IPS DF 4.7 (cell line): Measurements from ENCODE around the gene UGT2B17.
"Not testable (repeated sequence)": the region's sequence is repeated elsewhere in the genome, so short reads cannot be mapped to it uniquely, and the experiment has no call there.

ENCODE experiments used
- DNase-seq: peaks from one replicate; pipeline ENCODE4 v3.0.0-alpha.2; 2013; ENCODE audit warnings: low spot score; ENCODE audit errors: extremely low read depth

UGT2B17 gene

DNA sequence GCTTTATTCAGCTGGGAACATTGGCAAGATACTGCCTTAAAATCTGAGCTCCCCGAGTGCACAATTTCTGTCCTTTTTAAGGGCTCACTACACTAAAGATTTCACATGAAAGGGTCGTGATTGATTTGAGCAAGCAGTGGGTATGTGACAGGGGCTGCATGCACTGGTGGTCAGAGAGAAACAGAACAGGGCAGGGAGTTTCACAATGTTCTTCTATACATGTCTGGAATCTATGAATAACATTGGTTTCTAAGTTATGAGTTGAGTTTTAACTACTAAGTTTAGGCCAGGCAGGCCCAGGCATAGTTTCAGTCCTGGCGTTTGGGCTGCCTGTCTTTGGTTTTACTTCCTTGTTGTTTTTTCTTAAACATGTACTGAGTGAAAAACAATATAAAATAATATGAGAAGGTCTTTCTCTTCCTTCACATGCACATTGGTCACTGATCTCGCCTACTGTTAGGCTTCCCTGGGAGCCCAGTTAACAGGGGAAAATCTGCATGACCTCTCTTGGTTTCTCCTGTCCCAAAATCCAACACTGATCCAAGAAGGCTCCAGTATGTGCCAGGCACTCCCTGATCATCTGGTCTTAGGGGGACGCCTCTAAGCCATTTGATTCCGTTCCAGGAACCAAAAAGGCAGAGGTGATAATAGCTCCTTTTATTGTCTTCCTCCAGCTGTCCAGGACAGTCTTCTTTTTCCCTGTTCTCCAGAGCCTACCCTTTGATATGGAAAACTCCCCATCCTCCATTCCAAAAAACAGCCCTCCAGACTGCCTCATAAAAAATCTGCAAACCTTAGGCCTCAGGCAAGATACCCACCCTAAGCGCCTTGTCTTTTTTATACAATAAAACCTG is at the start of gene UGT2B17:
UGT2B17 (minus strand) TSS at position 51 of the 854 bp plus-strand sequence. CDS start 7,838 bp downstream, outside the sequence.
- DNase-seq, result no peak

DNA sequence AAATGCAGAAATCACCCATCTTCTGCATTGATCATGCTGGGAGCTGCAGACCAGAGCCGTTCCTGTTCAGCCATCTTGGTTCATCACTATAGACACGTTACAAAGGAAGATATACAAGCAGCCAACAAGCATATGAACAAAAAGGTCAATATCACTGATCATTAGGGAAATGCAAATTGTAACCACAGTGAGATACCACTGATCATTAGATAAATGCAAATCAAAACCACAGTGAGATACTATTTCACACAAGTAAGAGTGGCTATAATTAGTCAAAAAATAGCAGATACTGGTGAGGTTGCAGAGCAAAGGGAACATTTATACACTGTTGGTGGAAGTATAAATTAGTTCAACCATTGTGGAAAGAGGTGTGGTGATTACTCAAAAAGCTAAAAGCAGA is 46.6 kb upstream of the UGT2B17 start:
- not testable (repeated sequence) for DNase-seq

DNA sequence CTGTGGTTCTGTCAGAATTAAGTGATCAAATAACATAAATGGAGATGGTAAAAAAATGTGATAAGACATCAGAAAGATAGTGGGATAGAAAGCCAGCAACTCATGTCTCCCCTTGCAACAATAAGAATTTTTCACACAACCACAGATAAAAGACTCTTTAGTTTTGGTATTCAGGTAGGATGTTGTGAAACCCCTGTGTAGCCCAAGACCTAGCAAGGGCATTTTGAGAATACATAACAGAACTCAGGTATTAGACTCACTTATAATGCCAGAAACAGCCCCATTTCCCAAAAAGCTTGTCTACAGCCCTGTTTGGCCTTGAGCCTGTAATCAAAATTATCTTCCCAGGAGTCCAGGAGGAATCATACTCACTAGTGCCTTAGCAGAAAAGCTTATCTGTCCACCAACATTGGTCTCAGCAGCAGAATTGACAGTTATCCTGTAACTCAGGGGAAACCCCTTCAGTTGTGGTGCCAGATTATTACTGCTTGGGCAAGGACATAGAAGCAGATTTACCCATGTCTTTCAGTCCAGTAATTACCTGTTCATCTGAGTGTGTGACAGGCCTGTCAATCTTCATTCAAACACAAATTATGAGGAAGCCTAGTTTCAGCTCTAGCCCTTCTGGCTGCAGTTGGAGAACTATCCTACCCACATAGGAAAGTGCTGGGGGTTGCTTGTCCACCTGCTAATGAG is 41.0 kb upstream of the UGT2B17 start:
- no peak for DNase-seq

DNA sequence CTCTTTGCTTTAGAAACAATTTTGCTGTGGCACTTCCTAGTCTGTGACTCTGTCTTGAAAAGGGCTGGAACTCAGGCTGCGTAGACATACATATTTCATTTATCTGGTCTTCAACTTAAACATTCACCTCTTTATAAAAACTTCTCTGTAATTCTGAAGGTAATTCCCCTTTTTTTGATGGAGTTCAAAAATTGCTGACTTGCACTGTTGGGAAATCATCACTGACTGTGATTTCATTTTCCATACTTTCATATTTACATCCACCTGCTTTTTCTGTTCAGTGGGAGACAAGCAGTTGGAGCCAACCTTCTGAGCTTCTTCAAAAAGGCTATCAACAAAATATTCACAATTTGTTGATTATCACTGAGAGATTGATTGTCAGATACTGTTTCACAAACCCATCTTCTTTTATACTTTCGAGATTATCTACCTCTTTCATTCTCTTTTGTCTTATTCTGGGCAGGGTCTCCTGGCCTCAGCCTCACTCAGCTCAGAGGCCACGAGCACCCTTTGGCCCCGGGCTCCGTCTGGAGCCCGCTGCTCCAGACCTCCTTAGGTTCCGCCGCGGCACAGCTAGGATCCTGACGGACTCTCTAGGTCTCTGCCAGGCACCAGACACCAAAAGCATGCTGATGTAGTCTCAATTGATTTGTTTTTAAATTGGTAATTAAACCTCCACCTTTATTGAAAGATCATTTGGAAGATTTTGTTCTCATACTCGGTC is 39.7 kb upstream of the UGT2B17 start:
- no peak for DNase-seq

DNA sequence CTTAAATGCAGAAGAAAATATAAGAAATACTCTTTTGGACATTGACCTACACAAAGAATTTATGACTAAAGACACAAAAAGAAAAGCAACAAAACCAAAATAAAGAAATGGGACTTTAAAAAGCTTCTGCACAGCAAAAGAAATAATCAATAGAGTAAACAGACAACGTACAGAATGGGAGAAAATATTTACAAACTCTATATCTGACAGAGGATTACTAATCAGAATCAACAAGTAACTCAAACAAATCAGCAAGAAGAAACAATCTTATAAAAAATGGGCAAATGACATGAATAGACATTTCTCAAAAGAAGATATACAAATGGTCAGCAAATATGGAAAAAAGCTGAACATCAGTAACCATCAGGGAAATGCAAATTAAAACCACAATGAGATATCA is 37.6 kb upstream of the UGT2B17 start:
- no peak for DNase-seq

DNA sequence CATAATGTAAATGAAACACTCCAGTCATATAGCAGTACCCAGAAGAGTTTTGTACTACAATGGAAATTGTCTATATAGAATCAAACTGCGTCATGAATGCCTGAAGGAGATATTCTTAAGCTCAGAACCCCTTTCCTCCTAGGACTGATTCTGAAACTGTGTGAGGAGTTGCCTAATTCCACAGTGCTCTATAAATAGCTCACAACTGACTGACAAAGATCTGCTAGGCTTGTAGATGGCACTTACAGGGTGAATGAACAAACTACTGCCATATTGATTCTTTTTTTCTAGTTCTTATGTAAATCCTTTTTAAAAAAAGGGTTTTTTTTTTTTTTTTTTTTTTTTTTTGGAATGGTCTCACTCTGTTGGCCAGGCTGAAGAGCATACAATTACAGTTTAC is 30.1 kb upstream of the UGT2B17 start:
- DNase-seq, result no peak

DNA sequence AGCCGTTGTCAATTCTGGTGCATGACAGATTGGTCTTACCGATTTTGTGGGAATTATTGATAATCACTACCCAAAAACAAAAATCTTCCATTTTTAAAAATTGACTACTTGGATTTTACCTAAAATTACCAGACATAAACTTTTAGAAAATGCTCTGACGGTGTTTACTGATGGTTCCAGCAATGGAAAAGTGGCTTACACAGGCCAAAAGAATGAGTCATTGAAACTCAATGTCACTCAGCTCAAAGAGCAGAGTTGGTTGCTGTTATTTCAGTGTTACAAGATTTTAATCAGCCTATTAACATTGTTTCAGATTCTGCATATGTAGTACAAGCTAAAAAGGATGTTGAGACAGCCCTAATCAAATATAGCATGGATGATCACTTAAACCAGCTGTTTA is 23.0 kb upstream of the UGT2B17 start:
- DNase-seq, result no peak

DNA sequence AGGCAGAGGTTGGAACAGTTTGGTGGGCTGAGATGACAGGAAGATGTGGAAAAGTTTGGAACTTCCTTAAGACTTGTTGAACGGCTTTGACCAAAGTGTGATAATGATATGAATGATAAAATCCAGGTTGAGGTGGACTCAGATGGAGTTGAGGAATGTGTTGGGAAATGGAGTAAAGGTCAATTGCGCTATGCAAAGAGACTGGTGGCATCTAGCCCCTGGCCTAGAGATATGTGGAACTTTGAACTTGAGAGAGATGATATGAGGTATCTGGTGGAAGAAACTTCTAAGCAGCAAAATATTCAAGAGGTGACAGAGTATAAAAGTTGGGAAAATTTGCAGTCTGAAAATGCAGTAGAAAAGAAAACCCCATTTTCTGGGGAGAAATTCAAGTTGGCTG is 21.4 kb upstream of the UGT2B17 start:
- no peak for DNase-seq

DNA sequence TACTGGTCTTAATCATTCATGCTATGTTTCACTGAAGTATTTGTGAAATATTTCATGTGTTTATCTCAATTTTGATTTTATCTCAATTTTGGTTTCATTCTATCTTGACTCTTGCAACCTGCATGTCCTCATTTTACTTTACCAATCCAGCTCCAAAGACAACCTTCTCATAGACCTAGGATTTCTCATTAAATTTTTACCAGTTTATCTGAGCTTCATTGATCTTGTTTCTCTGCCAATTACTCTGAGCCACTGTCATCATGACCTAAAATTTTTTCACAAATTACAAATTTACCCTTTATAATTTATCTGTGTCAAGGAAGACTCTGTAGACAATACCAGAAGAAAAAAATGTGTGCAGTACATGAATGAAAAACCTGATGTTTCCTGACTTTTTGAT is 18.6 kb upstream of the UGT2B17 start:
- no peak for DNase-seq

DNA sequence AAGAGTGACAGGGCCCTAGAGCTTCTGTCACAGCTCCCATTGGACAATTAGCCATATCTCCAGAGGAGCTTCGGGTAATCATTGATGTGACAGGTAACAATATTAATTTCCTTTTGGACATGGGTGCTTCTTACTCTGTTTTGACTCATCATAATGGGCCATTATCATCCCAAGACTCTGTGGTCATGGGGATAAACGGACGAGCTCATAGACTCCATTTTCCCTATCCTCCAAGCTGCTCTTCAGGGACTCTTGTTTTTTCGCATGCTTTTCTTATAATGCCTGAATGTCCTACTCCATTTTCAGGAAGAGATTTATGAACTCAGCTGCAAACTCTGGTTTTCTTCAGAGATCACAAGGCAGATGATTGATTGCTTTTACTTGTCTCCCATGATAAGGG is 17.0 kb upstream of the UGT2B17 start:
- no peak for DNase-seq

DNA sequence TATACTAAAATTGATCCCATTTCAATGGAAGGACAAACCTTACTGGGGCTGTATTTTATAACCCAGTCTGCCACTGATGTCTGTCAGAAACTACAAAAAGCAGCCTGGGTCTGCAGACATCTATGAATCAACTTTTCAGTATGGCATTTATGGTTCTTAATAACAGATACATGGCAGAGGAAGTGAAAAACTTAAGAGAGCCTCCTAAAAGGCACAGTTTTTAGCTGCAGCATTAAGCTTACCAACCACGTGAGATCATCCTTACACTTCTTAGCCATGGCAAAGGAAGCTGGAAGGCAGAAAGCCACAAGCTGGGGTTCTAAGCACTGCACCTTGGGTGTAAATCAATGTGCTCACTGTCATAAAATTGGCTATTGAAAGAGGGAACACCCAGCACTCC is 16.6 kb upstream of the UGT2B17 start:
- no peak for DNase-seq

DNA sequence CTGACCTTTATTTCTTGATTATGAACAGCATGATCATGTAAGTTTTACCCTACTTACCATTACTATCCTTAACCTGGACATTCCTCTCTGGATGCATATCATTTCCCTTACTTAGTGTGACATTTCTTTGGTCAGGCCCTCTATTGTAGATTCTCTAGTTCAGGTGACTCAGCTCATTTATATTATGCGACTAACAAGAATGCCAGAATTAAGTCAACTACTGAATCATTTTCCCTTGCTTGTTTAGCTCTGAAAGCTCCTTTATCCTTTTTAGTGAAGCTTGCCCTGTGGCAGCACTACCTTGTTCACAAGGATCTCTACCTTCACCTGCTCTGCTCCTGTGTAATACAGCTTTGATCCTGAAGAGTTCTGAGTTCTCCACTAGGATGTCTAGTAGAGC is 15.1 kb upstream of the UGT2B17 start:
- no peak for DNase-seq

DNA sequence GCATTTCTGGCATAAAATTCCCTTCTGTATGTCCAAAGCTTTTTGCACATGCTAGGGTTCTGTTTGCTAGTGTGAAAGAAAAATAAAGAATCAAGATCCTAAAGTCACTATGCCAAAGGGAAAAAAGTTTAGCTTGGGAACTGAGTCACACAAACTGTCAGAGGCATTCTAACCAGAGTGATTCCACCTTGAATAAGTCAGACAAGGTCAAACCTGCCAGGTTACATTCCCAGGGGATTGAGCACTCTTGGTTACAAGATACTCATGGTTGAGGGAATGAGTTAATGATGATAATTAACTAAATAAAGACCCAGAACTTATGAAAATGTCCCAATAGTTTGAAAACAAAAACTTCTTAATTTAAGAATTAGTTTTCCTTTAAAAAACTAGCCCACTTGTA is 13.7 kb upstream of the UGT2B17 start:
- no peak for DNase-seq

DNA sequence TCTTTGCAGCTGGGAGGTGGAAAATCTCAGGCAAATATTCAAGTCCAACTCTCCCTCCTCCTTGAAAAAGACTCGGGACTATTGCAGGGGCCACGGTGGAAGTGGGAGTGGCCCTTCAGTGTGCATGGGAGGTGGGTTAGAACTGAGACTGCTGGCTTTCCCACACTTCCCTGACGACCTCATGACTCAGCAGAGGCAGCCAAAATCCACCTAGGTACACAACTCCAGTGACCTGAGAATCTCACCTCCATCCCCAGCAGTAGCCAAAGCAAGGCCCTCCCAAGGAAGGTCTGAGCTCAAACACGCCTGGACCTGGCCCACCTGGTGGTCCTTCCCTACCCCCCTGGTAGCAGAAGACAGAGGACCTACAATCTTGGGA is 6.2 kb upstream of the UGT2B17 start:
- DNase-seq, result no peak

DNA sequence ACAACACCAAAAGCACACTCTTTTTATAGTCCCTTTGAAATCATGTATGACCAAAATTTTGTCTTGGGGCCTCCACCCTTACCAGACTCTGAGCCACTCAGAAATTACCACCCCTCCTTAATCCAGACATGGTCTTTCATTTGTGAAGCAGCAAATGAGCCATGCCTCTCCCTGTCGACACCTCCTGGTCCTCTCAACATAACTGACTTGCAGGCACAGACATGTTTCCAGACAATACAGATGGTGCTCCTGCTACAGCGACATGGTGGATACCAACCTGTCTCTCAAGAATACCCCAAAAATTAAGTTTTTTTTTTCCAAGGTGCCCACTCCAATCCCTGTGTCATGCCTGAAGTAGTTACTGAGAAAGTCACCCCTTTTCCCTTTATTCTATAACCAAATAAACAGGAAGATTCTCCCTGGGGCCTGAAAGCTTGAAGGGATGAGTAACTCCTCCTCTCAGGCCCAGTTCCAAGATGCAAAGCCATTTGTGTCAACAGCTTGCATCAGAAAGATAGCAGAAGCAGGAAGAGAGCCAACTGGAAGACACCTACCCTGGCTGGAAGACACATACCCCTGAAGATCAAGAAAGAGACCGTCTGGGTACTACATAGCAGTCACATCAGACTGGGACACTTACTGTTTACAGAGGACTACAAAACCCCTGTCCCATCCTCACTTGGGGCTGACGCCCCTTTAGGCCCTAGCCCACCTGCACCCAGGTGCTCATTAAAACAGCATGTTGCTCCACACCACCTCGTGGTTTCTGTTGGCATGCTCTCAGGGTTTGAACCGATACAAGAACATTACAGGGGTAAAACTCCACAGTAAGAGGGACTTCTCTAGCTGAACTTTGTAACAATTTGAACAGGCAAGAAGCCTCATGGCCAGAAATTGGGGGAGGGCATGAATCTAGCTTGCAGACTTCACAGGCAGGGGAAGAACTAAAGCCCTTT is 5.5 kb upstream of the UGT2B17 start:
- DNase-seq, result no peak

DNA sequence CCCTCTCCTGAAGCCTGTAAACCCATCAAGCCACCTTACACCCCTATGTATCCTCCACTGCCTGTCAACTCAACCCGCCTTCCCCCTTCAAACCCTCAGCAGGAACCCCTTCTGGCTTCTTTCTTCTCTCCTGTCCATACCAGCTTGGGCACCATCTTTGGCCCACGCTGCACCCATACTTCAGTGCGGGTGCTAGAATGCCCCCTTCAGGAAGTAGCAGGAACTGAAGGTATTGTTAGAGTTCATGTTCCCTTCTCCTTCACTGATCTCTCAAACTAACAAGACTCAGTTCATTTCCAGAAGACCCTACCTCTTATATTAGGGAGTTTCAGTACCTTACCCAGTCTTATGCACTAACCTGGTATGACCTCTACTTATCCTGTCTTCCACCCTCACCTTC is 1.5 kb upstream of the UGT2B17 start:
- DNase-seq, result no peak

DNA sequence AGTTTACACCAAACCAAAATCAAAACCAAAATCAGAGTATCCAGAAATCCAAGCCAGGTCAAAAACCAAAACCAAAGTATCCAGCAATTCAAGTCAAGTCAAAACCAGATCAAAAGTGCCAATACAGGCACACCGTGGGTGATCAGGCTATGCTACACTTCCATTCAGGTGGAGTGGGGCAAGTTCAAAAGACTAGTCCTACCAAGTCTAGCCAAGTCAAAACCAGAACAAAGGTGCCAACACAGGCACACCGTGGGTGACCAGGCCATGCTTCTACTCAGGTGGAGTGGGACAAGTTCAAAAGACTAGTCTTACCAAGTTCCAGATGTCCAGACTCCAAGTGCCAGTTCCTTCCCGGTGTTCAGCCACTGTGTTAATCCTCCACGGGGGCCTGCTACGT is 486 bp downstream of the UGT2B17 start:
- DNase-seq, result not testable (repeated sequence)

DNA sequence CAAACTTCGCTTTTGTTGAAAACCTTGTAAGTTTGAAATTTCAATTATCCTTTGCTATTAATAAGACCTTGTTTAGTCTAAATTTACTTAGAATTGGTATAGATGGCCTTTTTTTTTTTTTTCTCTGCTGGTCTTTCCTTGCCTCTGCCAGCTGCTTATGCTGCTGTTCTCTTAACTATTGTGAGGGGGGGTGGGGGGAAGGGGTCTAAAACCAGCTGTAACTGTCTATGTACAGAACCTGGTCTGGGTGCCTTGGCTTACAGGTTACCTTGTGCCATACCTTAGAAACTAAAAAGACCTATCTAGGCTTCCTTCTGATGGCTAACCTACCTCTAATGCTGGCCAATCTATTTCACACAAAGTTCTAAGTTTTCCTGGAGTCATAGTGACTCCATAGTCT is 1.0 kb downstream of the UGT2B17 start:
- no peak for DNase-seq

DNA sequence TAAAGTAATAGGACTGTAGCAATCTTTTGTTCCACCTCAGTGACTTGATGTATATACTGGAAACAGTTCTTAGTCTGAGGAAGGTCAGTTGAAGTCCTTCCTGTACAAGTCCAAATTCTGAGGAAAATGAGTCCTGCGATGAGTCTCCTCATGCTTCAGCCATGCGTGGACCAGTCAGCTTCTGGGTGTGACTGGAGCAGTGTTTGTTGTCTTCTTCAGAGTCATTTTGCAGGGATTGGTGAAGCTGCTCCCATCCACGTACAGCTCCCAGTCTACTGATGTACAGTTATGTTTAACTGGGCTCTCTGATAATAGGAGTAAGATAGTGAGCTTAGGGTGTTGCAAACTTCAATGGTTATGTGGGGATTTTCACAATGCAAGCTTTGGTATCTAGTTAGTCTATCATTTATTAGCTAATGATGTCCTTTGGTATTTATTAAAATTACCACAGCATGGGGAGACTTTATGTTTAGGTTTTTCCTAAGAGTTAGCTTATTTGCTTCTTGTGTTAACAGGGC is 3.4 kb downstream of the UGT2B17 start:
- no peak for DNase-seq

DNA sequence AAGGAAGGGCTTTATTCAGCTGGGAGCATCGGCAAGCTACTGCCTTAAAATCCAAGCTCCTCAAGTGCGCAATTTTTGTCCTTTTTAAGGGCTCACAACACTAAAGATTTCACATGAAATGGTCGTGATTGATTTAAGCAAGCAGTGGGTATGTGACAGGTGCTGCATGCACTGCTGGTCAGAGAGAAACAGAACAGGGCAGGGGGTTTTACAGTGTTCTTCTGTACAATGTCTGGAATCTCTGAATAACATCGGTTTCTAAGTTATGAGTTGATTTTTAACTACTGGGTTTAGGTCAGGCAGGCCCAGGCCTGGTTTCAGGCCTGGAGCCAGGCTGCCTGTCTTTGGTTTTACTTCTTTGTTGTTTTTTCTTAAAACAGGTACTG is 6.0 kb downstream of the UGT2B17 start:
- no peak for DNase-seq
